Measurements from ENCODE around the gene AKAP9. TPM values are rescaled to one million over a fixed set of nuclear protein-coding genes. Genes with fewer than 3 reads are reported as not detected.
"Not testable (repeated sequence)": the region's sequence is repeated elsewhere in the genome, so short reads cannot be mapped to it uniquely, and the experiment has no call there.

Gene AKAP9
- polyA plus RNA-seq, 3 donors = 75.7 to 105 (median 88.3) TPM

DNA sequence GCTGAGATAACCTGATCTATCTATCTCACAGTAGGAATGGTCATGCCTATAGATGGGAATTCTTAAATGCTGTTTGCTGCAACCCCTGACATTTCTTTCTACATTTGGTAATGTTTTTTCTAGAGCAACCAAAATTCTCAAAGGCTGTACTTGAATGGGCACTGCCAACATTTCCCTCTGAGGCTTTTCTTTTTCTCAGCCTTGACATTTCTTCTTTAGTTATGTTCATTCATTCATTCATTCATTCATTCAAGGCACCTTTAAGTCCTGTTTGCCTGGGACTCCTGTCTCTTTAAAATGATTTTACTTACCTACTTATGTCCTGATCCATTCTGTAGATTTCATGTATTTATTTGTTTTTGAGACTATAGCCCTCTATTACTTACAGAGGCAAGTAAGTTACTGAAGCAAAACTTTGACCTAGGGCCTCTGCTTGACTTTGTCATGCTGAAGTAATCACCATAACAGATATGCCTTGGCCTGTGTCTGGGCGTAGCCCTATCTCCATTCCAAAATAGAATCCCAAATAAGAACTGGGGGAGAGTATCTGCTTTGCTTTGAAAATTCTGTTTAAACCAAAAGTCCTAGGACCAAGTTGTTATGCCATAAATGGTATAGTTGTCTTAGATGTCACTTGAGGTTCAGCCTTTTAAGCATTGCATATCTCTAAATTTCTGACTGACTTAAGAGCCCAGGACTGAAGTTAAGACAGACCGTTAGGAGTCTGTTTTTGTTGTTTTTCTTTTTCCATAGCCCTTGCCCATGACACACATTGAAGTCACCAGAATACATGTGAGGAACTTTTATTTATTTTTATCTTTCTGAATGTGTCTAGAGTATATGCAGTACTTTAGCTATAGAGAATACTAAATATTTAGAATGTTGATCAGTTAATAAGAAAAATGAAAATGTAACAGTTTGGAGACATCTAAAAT is 59.2 kb downstream of the AKAP9 start:
- DNase-seq = no peak

DNA sequence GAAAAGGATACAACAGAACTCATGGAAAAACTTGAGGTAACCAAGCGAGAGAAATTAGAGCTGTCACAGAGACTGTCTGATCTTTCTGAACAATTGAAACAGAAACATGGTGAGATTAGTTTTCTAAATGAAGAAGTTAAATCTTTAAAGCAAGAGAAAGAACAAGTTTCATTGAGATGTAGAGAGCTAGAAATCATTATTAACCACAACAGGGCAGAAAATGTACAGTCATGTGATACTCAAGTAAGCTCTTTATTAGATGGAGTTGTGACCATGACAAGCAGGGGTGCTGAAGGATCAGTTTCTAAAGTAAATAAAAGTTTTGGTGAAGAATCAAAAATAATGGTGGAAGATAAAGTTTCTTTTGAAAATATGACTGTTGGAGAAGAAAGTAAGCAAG is 62.1 kb downstream of the AKAP9 start:
- DNase-seq = no peak

DNA sequence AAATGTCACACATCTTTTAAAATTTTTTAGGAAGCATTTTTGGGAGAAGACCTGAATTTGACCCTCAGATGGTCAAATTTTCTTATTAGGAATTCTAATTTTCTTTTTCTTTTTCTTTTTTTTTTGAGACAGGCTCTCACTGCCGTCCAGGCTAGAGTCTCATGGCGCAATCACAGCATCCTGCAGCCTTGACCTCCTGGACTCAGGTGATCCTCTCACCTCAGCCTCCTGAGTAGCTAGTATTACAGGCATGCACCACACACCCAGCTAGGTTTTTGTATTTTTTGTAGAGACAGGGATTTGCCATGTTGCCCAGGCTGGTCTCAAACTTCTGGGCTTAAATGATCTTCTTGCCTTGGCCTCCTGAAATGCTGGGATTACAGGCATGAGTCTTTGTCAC is 65.4 kb downstream of the AKAP9 start:
- no peak for DNase-seq

DNA sequence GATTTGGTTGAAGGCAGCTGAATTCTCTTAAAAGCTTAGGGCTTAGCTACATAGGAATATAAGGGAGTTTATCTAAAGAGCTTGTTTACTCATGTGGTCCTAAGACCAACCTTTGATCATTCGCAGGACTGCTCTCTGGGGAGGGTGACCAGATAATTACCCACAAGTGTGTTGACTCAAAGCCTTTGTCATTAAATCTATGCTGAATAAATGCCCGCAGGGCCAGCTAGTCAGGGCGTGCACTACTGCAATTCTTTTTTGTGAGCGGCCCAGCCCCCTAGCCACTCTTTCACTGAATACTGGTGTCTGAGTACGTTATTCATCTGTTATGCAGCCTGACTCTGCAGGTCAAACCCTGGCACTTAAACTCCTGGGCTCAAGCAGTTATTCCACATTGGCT is 69.6 kb downstream of the AKAP9 start:
- no peak for DNase-seq

DNA sequence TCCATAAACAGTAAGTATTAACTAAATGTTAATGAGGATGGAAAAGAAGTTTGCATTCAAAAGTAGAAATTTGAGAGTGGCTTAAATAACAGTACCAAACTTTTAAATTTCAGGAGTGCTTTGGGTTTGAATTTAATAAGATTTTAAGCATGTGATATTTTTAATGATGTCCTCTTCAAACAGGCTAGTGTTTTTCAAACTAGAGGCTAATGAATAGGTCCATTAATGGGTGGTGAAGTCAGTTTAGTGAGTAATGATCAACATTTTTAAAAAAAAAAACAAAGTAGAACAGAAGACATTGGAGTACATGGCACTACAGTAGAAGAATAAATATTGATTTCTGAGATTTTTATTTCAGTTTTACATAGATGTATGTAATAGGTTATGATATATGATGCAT is 72.9 kb downstream of the AKAP9 start:
- DNase-seq = no peak

DNA sequence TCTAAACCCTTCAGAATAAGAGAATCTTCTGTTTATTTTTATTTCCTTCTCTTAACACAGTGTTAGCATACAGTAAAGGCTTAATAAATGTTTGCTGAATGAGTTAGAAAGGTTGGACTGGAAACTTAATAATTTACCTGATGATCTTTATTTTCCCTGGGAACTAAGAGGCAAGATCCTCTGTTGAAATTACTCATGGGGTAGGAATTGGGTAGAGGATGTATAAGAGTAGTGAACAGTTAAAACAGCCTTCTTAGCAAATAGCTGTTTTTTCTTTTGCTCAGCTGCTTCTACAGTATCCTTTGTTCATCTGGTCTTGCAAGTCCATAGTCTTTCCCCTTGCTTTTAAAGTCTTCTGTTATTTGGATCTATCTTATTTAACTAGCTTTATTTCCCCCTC is 80.0 kb downstream of the AKAP9 start:
- DNase-seq = no peak

DNA sequence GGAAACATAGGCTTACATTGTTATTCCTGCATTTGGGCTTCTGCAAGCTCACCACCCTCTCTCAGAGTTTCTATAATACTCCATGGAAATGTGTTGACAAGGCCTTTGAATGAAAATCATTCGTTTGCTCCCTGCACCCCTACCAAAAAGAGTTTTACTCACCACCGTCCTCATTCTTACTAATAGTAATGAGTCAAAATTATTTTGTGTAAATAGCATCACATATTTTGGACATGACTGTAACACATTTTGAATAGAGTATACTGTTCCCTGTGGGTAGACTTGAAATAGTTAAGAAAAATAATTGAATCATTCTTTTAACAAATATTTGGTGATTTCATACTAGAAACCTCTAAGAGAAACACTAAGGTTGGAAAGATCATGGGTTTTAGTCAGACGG is 84.6 kb downstream of the AKAP9 start:
- no peak for DNase-seq

DNA sequence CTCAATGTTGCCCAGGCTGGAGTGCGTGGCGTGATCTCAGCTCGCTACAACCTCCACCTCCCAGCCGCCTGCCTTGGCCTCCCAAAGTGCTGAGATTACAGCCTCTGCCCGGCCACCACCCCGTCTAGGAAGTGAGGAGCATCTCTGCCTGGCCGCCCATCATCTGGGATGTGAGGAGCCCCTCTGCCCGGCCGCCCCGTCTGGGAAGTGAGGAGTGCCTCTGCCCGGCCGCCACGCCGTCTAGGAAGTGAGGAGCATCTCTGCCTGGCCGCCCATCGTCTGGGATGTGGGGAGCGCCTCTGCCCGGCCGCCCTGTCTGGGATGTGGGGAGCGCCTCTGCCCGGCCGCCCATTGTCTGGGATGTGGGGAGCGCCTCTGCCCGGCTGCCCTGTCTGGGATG is 86.0 kb downstream of the AKAP9 start:
- not testable (repeated sequence) for DNase-seq

DNA sequence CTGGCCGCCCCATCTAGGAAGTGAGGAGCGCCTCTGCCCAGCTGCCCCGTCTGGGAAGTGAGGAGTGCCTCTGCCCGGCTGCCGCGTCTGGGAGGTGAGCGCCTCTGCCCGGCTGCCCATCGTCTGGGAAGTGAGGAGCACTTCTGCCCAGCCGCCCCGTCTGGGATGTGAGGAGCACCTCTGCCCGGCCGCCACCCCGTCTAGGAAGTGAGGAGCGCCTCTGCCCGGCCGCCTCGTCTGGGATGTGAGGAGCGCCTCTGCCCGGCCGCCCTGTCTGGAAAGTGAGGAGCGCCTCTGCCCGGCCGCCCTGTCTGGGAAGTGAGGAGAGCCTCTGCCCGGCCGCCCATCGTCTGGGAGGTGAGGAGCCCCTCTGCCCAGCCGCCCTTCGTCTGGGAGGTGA is 86.5 kb downstream of the AKAP9 start:
- not testable (repeated sequence) for DNase-seq

DNA sequence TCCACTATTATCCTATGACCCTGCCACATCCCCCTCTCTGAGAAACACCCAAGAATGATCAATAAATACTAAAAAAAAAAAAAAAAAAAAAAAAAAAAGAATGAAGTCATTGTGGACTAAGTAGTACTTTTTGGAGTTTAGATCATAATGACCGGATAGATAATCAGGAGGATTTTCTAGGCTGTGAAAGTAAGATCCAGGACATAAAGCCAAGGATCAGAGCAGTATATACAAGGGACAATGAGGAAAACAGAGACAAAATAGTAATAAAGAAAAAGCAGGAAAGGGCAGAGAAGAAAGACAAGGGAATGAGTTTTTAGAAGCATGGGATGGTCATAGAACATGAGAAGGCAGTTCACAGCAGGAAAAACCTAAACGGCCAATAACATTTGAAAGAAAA is 87.6 kb downstream of the AKAP9 start:
- DNase-seq = no peak

DNA sequence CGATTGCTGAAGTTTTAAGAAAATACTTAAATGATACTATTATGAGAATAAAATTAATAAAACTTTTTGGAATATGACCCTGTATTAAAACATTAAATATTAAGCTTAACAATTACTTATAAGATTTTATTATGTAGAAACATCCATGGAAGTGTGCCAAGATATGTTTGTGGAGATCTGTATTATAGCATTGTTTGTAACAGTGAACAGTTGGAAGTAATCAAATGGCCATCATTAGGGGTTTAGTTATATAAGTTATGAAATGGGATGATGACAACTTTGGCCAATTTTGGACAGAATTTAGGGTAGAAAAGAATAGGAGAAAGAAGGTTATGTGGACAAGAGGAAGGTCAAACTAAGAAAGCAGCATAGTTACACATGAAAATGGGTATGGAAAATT is 88.0 kb downstream of the AKAP9 start:
- DNase-seq = no peak

DNA sequence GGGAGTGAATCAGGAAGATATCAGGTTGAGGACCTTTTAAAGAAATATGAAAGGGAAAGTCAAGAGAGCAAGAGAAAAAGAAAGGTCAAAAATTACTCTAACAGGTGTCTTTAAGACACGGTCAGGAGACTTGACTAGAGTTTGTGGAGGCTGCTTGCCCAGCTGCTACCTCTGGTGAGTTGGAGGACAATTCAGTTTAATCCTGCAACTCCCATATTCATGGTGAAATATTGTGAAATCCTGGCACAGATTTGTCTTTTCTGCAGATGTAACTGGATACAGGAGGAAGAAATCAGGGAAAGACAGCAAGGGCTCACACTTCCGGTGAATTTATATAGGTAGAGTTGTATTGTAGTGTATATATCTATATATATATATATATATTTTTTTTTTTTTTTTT is 93.5 kb downstream of the AKAP9 start:
- no peak for DNase-seq

DNA sequence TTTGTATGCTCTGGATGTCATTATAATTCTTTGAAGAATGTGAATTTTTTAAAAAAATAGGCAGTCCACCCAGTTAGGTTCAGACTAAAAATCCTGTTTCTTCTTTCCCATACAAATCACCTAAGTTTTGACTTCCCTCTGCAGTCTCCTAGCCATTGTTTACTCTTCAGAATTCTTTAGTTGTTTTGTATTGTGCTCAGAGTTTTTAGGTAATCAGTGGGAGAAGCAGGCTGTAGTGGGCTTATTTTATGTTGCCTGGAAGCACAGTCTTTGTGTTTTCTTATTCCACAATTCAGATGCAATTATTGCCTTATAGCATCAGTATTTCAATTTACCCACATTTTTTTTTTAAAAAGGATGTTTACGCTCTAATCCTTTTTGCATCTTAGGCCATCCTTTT is 94.9 kb downstream of the AKAP9 start:
- DNase-seq = no peak

DNA sequence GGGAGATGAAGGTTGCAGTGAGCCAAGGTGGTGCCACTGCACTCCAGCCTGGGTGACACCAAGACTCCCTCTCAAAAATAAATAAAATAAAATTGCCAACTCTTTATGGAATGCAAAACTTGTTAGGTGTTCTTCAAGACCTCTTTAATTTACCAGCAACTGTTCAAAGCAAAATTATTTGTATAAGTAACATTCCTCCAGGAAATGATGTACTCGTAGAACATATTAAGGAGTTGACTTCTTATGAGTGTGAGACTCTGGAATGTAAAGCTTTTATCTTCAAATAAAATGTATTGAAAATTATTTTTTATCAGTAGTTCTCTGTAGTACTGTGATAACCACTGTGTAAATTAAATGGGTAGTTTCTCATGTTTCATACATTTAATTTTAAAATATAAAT is 99.2 kb downstream of the AKAP9 start:
- DNase-seq = no peak

DNA sequence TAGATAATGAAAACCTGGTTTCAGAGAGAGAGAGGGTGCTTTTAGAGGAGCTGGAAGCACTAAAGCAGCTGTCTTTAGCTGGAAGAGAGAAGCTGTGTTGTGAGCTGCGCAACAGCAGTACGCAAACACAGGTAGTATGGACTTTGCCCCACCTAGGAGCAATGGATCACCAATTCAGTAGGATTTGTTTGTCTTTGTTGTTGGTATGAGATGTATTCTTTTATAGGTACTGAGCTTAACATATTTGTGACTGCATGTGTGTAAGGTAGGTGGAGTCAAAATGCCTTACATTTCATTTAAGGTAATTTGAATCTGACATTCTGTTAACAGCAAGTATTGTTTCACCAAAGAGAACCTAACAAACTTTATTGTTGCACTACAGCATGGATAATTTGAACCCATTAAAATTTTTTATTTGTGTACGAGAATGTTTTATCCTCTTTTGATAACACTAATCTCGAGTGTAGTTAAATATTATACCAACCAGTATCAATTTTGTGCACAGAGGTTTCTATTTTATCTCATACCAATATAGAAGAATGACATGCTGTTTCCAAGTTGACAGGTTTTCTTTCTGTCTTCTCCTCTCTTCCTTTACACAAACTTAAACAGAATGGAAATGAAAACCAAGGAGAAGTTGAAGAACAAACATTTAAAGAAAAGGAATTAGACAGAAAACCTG is 101.5 kb downstream of the AKAP9 start:
- DNase-seq = no peak

DNA sequence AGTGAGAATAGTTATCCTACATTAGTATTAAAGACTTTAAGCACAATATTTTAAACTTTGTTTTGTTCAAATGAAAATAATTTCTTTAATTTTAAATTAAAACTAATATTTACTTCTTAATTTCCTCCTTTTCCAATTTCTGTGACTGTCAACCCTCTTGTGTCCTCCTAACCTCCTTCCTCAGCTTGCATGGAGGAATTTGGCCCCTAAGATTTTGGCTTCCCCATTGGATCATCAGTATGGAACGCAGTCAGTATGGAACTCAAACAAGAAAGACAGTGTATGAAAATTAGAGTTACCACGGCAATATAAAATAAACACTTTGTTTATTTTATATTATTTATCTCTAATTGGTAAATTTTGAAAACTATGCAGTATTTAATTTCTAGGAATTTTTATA is 102.4 kb downstream of the AKAP9 start:
- no peak for DNase-seq

DNA sequence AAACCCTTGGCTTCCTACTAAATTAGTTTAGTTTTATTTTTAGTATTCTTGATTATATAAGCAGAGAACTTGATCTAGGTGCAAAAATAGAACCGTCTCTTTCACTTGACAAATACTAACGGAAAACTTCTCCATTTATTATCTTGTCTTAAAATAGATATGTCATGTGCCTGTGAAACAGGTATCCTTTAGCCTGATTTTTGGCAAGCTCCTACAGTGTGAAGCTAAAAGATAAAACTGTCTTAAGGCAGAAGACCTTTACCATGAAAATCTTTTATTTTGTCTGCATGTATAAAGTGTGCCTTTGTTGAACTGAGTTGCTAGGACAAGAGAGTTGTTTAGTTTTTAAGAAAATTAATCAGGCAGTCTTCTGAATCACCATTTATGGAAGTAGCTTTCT is 103.0 kb downstream of the AKAP9 start:
- no peak for DNase-seq

DNA sequence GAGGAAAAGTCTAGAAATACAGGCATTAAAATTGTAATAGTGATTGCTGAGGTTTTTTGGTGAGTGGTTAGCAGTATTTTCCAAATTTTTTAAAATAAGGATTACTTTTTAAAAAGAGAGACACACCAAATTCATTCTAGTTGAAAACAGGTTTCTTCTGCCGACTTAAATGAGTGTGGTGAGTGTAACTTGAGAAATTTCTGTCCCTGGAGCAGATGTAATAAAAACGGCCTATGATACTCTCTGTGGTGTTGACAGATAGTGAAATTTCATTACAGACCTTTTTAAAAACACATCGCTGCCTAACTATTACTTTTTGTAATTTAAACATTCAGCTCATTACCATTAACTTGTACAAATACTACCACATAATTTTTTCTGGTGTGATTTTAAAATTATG is 103.5 kb downstream of the AKAP9 start:
- no peak for DNase-seq

DNA sequence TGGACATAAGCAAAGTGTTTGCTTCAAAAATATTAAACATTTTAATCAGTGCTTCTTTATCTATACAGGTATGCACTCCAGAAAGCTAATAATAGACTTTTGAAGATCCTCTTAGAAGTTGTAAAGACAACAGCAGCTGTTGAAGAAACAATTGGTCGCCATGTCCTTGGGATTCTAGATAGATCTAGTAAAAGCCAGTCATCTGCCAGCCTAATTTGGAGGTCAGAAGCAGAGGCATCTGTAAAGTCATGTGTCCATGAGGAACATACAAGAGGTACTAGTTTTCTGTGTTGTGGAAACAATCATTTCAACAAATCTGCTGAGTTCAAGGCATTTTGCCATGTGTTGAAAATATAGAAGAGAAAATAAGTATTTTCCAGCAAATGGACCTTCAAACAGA is 104.3 kb downstream of the AKAP9 start:
- DNase-seq = no peak

DNA sequence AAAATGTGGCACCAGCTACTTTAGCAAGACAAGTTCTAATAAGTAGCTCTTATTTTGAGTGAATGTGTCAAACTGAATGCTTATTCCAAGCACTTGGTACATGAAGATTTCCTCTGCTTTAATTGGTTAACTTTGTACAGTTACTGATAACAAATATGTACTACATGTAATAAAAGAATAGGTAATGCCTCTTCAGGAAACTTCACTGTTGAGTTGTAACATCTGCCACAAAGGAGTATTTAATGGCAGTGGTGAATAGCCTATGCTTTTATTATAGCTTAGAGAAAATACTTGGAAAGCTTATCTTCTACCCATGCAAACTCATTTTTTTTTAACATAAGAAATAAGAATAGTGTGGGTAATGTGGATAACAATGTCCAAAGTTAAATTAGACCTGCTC is 111.0 kb downstream of the AKAP9 start:
- DNase-seq = no peak

DNA sequence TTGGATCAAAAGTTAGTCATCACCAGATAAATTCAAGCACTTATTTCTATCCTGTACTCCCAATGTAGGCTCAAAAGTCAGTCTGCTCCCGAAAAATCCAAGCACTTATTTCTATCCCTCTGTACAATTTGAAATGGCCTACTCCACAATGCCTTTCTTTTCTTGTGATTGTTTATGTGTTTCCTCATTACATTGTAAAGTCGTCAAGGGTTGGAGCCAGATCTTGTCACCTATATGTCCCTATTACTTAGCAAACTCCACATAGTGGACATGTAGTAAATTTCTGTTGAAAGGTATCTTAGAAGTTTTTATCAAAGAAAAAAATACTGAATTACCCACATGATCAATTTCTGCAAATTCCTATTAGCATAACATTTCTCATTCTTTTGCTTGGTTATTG is 111.5 kb downstream of the AKAP9 start:
- DNase-seq = no peak

DNA sequence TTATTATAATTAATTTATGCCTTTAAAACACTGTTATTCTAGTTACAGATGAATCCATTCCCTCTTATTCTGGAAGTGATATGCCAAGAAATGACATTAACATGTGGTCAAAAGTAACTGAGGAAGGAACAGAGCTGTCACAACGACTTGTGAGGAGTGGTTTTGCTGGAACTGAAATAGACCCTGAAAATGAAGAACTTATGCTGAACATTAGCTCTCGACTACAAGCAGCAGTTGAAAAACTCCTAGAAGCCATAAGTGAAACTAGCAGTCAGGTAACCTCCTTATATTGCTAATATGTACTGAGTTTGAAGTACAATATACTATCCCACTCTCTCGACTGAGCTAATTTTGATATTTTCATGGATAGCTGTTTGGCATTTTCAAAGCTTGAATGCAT is 112.0 kb downstream of the AKAP9 start:
- no peak for DNase-seq

DNA sequence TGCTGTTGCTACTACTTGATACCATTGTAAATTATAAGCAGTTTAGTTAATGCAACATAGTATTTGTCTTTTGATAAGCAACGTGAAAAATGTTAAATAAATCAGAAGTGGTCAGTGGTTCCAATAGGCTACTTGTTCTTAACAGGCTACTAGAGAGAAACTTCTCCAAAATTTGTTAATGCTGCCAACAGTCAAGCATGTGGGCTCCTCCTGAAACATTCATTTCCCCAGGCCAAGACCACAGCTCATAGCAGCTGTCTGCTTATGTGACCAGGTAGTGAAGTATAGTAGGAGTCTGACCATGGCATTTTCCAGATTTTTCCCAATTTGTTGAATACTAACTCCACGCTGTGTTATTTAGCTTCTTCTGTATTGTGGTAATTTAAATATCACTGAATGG is 112.7 kb downstream of the AKAP9 start:
- no peak for DNase-seq

DNA sequence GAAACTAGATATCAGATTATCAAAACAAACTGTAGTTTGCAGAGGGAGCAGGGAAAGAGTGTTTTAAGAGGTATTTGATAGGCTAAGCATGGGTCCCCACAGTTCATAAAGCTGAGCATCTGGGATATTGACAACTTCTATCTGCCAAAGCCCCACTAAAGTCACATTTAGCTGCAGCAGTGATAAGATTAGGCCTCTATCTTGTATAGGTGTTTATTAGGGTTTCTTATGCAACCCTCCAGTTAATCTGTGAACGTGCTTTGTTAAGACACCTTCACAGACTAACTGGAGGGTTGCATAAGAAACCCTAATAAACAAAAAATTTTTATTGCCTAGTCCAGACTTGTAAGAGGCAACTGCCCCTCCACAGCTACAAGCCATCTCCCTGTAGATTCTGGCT is 115.6 kb downstream of the AKAP9 start:
- DNase-seq = no peak
